T-helper 17 cell (primary cell): Measurements from ENCODE around the gene MTM1. TPM values are rescaled to one million over a fixed set of nuclear protein-coding genes. Genes with fewer than 3 reads are reported as not detected.

ENCODE experiments used
- ATAC-seq: fragments of 150-1000 bp; cut with Tn5 transposase; 2 replicates; pipeline ENCODE4 v1.10.0; 2021; ENCODE audit warnings: mild to moderate bottlenecking, moderate library complexity
- DNase-seq, 3 donors: peaks; one replicate each; pipeline versions ENCODE4 v3.0.0 to v3.0.0-alpha.2; 2020 to 2021
- H3K9me3 ChIP-seq: one replicate; pipeline ENCODE4 v1.7.0; 2013; ENCODE audit warnings: low read length, mild to moderate bottlenecking; ENCODE audit not compliant: control insufficient read depth, poor library complexity, severe bottlenecking
- H3K27ac Mint-ChIP-seq: one replicate; pipeline ENCODE4 v1.8.0; 2022; ENCODE audit warnings: mild to moderate bottlenecking, moderate library complexity, mixed read lengths
- H3K27me3 Mint-ChIP-seq: one replicate; pipeline ENCODE4 v1.8.0; 2022; ENCODE audit warnings: mixed read lengths
- H3K36me3 Mint-ChIP-seq: one replicate; pipeline ENCODE4 v1.8.0; 2022; ENCODE audit warnings: low read depth, mixed read lengths
- H3K4me1 Mint-ChIP-seq: one replicate; pipeline ENCODE4 v1.8.0; 2022; ENCODE audit warnings: mild to moderate bottlenecking, mixed read lengths
- H3K4me3 Mint-ChIP-seq: one replicate; pipeline ENCODE4 v1.8.0; 2022; ENCODE audit warnings: mild to moderate bottlenecking, moderate library complexity, mixed read lengths
- total RNA-seq, 4 donors: library from RNA in 2 of 4; stranded (reverse) in 2 of 4; gene quantifications; one replicate each; pipeline ENCODE4 v1.2.3 and lab custom pipeline; 2022 to 2026

MTM1 gene
- total RNA-seq, 2 donors from 2014 or later: 25.9 to 30.6 TPM

GRCh38 chrX:150543230-150544155 is 24.9 kb upstream of the MTM1 start:
- no peak overlapping the region for H3K4me3 Mint-ChIP-seq

GRCh38 chrX:150544222-150544787 is 24.1 kb upstream of the MTM1 start:
- Mint-ChIP-seq H3K4me3 (no peak overlapping the region), H3K27ac (no peak overlapping the region), H3K36me3 (no peaks in the 10 kb centered on the region), H3K27me3 (no peaks in the 10 kb centered on the region), H3K4me1 (peaks cover 11% of the 10 kb centered on the region)
- no peaks in the 10 kb centered on the region for H3K9me3 ChIP-seq
- no peak for ATAC-seq
- no peak for DNase-seq

More at GRCh38 chrX:150543230-150544155, 24.9 kb upstream of the MTM1 start:
- no peaks in the 10 kb centered on the region for H3K27me3 Mint-ChIP-seq
- H3K27ac Mint-ChIP-seq: peak overlapping the region; percentile 56
- DNase-seq (no peak), ATAC-seq (no peak)
- peaks cover 11% of the 10 kb centered on the region for H3K4me1 Mint-ChIP-seq
- H3K9me3 ChIP-seq: no peaks in the 10 kb centered on the region
- H3K36me3 Mint-ChIP-seq: no peaks in the 10 kb centered on the region

GRCh38 chrX:150544835-150545770 is 23.3 kb upstream of the MTM1 start:
- DNase-seq (no peak), ATAC-seq (no peak)
- Mint-ChIP-seq H3K27me3 (no peaks in the 10 kb centered on the region), H3K36me3 (no peaks in the 10 kb centered on the region), H3K4me3 (no peak overlapping the region), H3K27ac (no peak overlapping the region), H3K4me1 (peaks cover 11% of the 10 kb centered on the region)
- no peaks in the 10 kb centered on the region for H3K9me3 ChIP-seq

DNA sequence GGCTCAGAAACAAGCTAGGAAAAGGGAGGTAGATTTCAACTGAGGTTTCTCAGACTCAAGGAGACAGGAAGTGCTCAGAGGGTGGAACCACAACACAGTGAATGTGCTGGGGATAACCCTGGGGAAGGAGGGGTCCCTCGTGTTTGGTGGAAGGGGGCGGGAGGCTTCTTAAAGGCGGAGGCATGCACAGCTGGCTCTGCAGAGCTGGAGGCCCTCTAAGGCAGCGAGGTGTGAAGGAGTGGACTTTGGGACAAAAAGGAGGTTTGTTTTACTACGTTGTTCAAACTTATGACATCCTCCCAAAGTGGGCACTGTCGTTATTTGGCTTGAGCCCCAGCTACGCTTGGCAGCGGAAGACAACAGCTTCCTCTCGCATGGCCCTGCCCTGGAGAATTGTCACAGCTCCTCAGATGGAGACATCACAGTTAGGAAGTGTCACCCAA is 21.7 kb upstream of the MTM1 start:
- Mint-ChIP-seq H3K36me3 (no peaks in the 10 kb centered on the region), H3K27me3 (no peaks in the 10 kb centered on the region), H3K27ac (peak overlapping the region; percentile 94), H3K4me3 (peak overlapping the region; percentile 84), H3K4me1 (peaks cover 11% of the 10 kb centered on the region)
- peak; percentile 92 for ATAC-seq
- no peaks in the 10 kb centered on the region for H3K9me3 ChIP-seq
- DNase-seq: peak; percentile 12 to 26 (median 21)

DNA sequence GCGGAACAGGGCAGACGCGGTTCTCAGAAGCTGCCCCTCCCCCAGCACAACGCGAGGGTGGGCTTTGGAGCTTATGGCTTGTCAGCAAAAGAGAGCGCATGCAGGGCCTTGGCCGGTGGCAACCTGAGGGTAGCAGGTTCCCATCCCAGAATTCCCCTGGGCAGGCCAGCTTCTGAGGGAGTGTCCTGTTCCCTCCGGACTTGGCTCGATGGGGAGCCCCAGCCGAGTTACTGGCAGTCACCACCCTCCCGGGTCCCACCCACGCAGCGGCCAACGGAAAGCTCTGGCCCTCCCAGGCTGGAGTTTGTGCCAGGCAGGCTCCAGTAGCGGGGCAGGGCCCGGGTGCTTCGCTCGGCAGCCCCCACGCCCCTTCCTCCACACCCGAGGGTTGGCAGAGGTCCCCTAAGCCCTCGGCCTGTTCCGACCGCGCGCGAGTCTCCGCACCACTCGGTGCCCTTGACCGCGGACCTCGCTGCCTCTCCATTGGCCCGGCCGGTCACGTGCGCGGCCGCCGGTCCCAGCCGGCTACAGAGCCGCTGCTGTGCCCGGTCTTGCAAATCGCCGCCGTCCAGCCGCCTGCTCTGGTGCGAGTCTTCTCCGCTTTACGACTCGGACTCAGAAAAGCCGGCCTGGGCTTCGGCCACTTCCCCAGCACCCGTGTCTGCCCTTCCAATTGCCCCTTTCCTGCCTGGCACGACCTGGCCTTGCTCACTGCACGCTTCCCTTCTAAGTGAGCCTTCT is 20.9 kb upstream of the MTM1 start:
- ATAC-seq (no peak), DNase-seq (peak in 1 of 3 donors; percentile 10)
- H3K9me3 ChIP-seq: no peaks in the 10 kb centered on the region
- Mint-ChIP-seq H3K27me3 (no peaks in the 10 kb centered on the region), H3K36me3 (no peaks in the 10 kb centered on the region), H3K27ac (no peak overlapping the region), H3K4me1 (peaks cover 11% of the 10 kb centered on the region), H3K4me3 (peak overlapping the region; percentile 92)

GRCh38 chrX:150548251-150548650 is 20.2 kb upstream of the MTM1 start:
- no peaks in the 10 kb centered on the region for H3K36me3 Mint-ChIP-seq
- H3K4me3 Mint-ChIP-seq: peak overlapping the region; percentile 92
- H3K4me1 Mint-ChIP-seq: peaks cover 11% of the 10 kb centered on the region
- H3K27me3 Mint-ChIP-seq: no peaks in the 10 kb centered on the region
- no peak for ATAC-seq
- no peaks in the 10 kb centered on the region for H3K9me3 ChIP-seq
- no peak overlapping the region for H3K27ac Mint-ChIP-seq
- no peak for DNase-seq

- ATAC-seq (no peak), DNase-seq (no peak)
- Mint-ChIP-seq H3K4me1 (peaks cover 11% of the 10 kb centered on the region), H3K4me3 (no peak overlapping the region), H3K27ac (no peak overlapping the region), H3K36me3 (no peaks in the 10 kb centered on the region), H3K27me3 (no peaks in the 10 kb centered on the region)
- no peaks in the 10 kb centered on the region for H3K9me3 ChIP-seq
These were observed 19.7 kb upstream of the MTM1 start for GRCh38 chrX:150548684-150549083.

DNA sequence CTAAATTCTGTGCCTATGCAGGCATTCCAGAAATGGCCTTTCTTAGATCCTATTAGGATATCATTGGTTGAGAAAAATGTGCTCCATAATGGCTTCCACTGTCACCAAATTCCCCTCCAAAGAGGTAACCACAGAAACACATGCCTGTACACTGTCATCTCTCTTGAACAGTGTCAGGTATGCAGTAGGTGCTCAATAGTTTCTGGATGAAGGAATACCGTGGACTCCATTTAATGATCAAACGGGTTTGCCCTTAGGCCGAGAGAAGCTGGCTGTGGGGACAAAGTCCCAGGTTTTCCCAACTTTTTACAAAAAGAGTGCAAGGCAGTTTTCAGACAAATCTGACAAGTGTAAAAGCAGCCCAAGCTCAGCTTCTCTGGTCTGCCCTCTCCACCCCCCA is 16.5 kb upstream of the MTM1 start:
- Mint-ChIP-seq H3K27me3 (no peaks in the 10 kb centered on the region), H3K4me1 (peaks cover 3% of the 10 kb centered on the region), H3K27ac (no peak overlapping the region), H3K36me3 (no peaks in the 10 kb centered on the region), H3K4me3 (no peak overlapping the region)
- ATAC-seq: no peak
- no peak for DNase-seq
- H3K9me3 ChIP-seq: no peaks in the 10 kb centered on the region

DNA sequence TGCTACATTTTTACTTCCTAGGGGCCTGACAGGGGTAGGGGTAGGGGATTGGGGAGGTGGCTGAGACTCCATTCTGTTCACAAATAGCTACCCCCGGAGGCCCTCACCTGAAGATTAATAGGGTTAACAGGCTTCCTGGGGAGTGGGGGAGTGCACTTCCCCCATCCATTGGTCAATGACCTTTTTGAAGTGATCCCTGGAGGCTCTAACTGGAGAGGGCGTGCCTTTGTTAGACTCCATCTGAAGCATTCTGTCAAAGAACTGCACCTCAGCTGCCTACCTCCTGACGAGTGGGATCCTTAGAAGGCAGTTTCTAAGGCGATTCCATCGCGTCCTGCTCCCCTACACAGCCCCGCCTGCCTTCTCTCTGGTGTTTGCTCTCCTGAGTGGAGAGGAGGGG is 10.0 kb upstream of the MTM1 start:
- H3K4me1 Mint-ChIP-seq: no peaks in the 10 kb centered on the region
- H3K36me3 Mint-ChIP-seq: no peaks in the 10 kb centered on the region
- no peaks in the 10 kb centered on the region for H3K9me3 ChIP-seq
- H3K27ac Mint-ChIP-seq: no peak overlapping the region
- ATAC-seq (no peak), DNase-seq (no peak)
- H3K27me3 Mint-ChIP-seq: no peaks in the 10 kb centered on the region
- no peak overlapping the region for H3K4me3 Mint-ChIP-seq

- no peak overlapping the region for H3K27ac Mint-ChIP-seq
- ATAC-seq: no peak
- no peaks in the 10 kb centered on the region for H3K36me3 Mint-ChIP-seq
- no peaks in the 10 kb centered on the region for H3K27me3 Mint-ChIP-seq
- no peak overlapping the region for H3K4me3 Mint-ChIP-seq
- H3K4me1 Mint-ChIP-seq: no peaks in the 10 kb centered on the region
- no peak for DNase-seq
- no peaks in the 10 kb centered on the region for H3K9me3 ChIP-seq
These were observed 3.6 kb upstream of the MTM1 start for GRCh38 chrX:150564838-150565237.

DNA sequence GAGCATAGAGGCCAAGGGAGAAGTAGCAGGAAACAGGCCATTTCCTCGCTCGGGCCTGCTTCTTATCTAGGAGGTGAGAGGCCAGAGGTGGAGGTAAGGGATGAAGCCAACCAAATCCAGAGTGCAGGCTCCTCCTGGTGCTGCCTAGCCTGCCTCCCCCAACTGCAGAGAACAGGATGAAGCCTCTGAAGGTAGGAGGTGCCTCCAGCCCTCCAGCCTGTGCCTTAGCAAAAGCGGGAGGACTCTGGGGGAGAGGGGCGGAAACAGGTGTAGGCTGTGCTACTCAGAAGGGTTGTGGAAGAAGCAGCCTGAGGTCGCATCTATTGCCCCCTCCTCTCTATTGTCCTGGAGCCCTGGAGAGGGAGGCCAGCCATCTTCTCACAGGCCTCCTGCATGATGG is 2.9 kb upstream of the MTM1 start:
- DNase-seq (no peak), ATAC-seq (no peak)
- H3K27ac Mint-ChIP-seq: no peak overlapping the region
- no peak overlapping the region for H3K4me3 Mint-ChIP-seq
- H3K36me3 Mint-ChIP-seq: no peaks in the 10 kb centered on the region
- no peaks in the 10 kb centered on the region for H3K27me3 Mint-ChIP-seq
- peaks cover 3% of the 10 kb centered on the region for H3K4me1 Mint-ChIP-seq
- no peaks in the 10 kb centered on the region for H3K9me3 ChIP-seq

- no peak overlapping the region for H3K4me3 Mint-ChIP-seq
- H3K36me3 Mint-ChIP-seq: no peaks in the 10 kb centered on the region
- H3K4me1 Mint-ChIP-seq: peaks cover 8% of the 10 kb centered on the region
These were observed 1.7 kb upstream of the MTM1 start for GRCh38 chrX:150566734-150567182.

More at GRCh38 chrX:150566734-150567182, 1.7 kb upstream of the MTM1 start:
- no peak overlapping the region for H3K27ac Mint-ChIP-seq
- no peaks in the 10 kb centered on the region for H3K27me3 Mint-ChIP-seq
- no peak for DNase-seq
- no peaks in the 10 kb centered on the region for H3K9me3 ChIP-seq
- ATAC-seq: no peak
